Tibial artery (tissue), 4 donors: ENCODE measurements around the gene ATF5.

Experiments used
- DNase-seq, 2 donors: peaks; one replicate each; pipeline ENCODE4 v3.0.0-alpha.2; 2019
- H3K27ac ChIP-seq, 2 donors: fragments of 200-600 bp; sonication (generic) in 1 of 2; 1 replicate in 1 of 2; 2 replicates in 1 of 2; pipeline ENCODE4 v1.5.1; 2018 to 2019; ENCODE audit warnings: mild to moderate bottlenecking in 1 of 2
- H3K27me3 ChIP-seq, 2 donors: fragments of 200-600 bp; sonication (generic) in 1 of 2; one replicate each; pipeline versions ENCODE4 v1.5.1 to v1.6.0; 2016 to 2019
- H3K36me3 ChIP-seq, 3 donors: fragments of 200-600 bp; sonication (generic) in 2 of 3; one replicate each; pipeline ENCODE4 v1.5.1; 2016 to 2019; ENCODE audit warnings: mild to moderate bottlenecking in 2 of 3
- H3K4me1 ChIP-seq, 4 donors: fragments of 200-600 bp; sonication (generic) in 2 of 4; 1 replicate in 3 of 4; 2 replicates in 1 of 4; pipeline ENCODE4 v1.5.1; 2016 to 2019
- H3K4me3 ChIP-seq, 2 donors: fragments of 200-600 bp; sonication (generic) in 1 of 2; 1 replicate in 1 of 2; 2 replicates in 1 of 2; pipeline ENCODE4 v1.5.1; 2018 to 2019; ENCODE audit warnings: mild to moderate bottlenecking in 2 of 2
- H3K9me3 ChIP-seq, 3 donors: fragments of 200-600 bp; sonication (generic) in 1 of 3; one replicate each; pipeline ENCODE4 v1.5.1; 2016 to 2019
- intact Hi-C: fragments of 100-400 bp; cut with DNase I; formaldehyde crosslinking; loops from one replicate; pipeline ENCODE4 v1.15.0; 2023; ENCODE audit warnings: low total_unique reads
- TF ChIP-seq, protein P1 (sequence below), 2 experiments: fragments of 200-600 bp in 1 of 2; fragments of 450-650 bp in 1 of 2; IDR thresholded peaks; one replicate each; pipeline ENCODE4 v1.5.1; 2017 to 2019; ENCODE audit warnings: antibody characterized with exemption in 2 of 2, mild to moderate bottlenecking in 1 of 2, moderate library complexity in 1 of 2

ATF5 gene

DNA sequence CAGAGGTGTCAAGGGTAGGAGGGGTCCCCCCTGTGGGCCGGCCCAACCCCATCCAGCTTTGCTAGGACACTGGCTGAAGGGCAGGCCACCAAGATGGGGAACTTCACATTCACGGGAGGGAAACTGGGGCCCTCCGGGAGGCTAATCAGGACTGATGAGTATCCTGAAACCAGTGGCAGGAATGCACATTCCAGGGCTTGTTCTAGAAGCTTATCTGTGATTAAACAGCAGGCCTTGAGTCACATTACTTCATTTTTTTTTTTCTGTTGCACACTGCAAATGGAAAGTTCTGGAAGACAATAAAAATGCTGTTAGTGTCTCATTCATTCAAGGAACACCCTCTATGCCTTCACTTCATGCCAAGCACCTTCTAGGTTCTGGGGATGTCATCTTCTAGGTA is 47.5 kb downstream of the ATF5 start:
- intact Hi-C loops, result no loop called here
- H3K4me1 ChIP-seq, result no peaks in the 10 kb centered on the region
- peaks cover 0 to 4% of the 10 kb centered on the region in 2 donors for H3K27me3 ChIP-seq
- no peaks in the 10 kb centered on the region for H3K9me3 ChIP-seq
- TF ChIP-seq, protein P1, sequence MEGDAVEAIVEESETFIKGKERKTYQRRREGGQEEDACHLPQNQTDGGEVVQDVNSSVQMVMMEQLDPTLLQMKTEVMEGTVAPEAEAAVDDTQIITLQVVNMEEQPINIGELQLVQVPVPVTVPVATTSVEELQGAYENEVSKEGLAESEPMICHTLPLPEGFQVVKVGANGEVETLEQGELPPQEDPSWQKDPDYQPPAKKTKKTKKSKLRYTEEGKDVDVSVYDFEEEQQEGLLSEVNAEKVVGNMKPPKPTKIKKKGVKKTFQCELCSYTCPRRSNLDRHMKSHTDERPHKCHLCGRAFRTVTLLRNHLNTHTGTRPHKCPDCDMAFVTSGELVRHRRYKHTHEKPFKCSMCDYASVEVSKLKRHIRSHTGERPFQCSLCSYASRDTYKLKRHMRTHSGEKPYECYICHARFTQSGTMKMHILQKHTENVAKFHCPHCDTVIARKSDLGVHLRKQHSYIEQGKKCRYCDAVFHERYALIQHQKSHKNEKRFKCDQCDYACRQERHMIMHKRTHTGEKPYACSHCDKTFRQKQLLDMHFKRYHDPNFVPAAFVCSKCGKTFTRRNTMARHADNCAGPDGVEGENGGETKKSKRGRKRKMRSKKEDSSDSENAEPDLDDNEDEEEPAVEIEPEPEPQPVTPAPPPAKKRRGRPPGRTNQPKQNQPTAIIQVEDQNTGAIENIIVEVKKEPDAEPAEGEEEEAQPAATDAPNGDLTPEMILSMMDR (IDR thresholded peaks at IDR 0.05), result no peak
- no peak for DNase-seq
- H3K4me3 ChIP-seq, result no peak overlapping the region
- peaks cover 25 to 74% (median 52%) of the 10 kb centered on the region in 3 donors for H3K36me3 ChIP-seq
- H3K27ac ChIP-seq, result no peak overlapping the region

DNA sequence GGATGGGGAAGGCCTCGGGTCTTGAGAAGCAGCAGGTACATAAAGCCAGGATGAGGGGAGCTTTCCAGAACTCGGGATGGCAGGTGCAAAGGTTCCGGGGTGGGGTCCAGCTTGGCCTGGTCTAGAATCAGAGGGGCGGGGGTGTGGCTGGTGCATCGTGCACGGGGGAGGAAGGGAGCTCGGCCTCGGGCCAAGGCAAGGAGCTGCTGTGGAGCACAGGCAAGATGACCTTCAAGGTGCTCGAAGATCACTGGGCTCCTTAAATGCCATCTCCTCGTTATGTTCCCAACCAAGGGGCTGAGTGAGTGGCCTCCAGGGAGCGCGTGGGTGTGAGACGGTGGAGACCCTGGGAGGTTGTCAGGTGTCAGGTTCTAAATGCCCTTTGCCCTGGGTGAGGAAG is 48.1 kb downstream of the ATF5 start:
- H3K4me3 ChIP-seq, result no peak overlapping the region
- TF ChIP-seq, protein P1 (IDR thresholded peaks at IDR 0.05), result no peak
- H3K27me3 ChIP-seq, result no peaks in the 10 kb centered on the region
- H3K9me3 ChIP-seq, result no peaks in the 10 kb centered on the region
- H3K27ac ChIP-seq, result no peak overlapping the region
- intact Hi-C loops, result no loop called here
- no peaks in the 10 kb centered on the region for H3K4me1 ChIP-seq
- DNase-seq, result no peak
- peaks cover 31 to 80% (median 57%) of the 10 kb centered on the region in 3 donors for H3K36me3 ChIP-seq

DNA sequence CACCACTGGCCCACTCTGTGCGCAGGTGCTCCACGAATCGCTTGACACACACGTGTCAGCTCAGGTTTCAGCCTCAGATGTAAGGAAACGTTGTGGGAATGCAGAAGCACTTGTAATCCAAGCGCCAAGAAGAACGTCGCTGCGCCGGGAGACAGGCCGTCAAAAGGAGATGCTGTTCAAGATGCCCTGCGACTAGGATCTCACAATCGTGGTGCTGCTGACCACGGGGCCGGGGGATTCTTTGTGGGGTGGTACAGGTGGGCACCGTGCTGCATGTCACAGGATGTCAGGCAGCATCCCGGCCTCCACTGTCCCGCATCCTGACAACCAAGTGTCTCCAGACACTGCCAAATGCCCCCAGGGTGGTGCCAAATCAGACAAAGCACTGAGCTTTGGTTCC is 48.9 kb downstream of the ATF5 start:
- peaks cover 35 to 85% (median 61%) of the 10 kb centered on the region in 3 donors for H3K36me3 ChIP-seq

DNA sequence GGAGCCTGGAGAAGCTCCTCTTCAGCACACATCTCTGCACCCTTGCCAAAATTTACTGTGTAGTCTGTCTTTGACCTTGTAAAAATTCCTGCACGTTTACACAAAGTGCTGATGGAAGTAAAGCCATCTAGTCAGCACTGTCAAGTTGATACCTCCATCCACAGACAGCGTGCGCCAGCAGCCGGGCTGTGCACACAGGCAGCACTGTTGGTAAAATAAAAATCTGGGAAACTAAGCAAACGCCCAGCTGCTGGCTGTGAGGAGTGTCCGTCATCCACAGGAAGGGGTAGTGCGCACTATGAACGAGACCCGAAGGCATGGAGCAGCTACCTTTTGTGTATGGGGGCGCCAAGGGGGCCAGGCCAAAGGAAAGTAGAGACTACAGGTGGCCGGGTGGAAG is 49.3 kb downstream of the ATF5 start:
- intact Hi-C loops, result no loop called here
- no peak for DNase-seq
- Histone ChIP-seq H3K27me3 (no peaks in the 10 kb centered on the region), H3K9me3 (no peaks in the 10 kb centered on the region), H3K4me3 (no peak overlapping the region), H3K36me3 (peaks cover 35 to 85% (median 65%) of the 10 kb centered on the region in 3 donors), H3K27ac (no peak overlapping the region), H3K4me1 (no peaks in the 10 kb centered on the region)
- TF ChIP-seq, protein P1 (IDR thresholded peaks at IDR 0.05), result no peak

More for the DNA sequence above, 48.9 kb downstream of the ATF5 start:
- TF ChIP-seq, protein P1 (IDR thresholded peaks at IDR 0.05), result no peak
- no peaks in the 10 kb centered on the region for H3K27me3 ChIP-seq
- no peak for DNase-seq
- H3K4me1 ChIP-seq, result no peaks in the 10 kb centered on the region
- no peak overlapping the region for H3K27ac ChIP-seq
- intact Hi-C loops, result no loop called here
- H3K4me3 ChIP-seq, result no peak overlapping the region
- H3K9me3 ChIP-seq, result no peaks in the 10 kb centered on the region

DNA sequence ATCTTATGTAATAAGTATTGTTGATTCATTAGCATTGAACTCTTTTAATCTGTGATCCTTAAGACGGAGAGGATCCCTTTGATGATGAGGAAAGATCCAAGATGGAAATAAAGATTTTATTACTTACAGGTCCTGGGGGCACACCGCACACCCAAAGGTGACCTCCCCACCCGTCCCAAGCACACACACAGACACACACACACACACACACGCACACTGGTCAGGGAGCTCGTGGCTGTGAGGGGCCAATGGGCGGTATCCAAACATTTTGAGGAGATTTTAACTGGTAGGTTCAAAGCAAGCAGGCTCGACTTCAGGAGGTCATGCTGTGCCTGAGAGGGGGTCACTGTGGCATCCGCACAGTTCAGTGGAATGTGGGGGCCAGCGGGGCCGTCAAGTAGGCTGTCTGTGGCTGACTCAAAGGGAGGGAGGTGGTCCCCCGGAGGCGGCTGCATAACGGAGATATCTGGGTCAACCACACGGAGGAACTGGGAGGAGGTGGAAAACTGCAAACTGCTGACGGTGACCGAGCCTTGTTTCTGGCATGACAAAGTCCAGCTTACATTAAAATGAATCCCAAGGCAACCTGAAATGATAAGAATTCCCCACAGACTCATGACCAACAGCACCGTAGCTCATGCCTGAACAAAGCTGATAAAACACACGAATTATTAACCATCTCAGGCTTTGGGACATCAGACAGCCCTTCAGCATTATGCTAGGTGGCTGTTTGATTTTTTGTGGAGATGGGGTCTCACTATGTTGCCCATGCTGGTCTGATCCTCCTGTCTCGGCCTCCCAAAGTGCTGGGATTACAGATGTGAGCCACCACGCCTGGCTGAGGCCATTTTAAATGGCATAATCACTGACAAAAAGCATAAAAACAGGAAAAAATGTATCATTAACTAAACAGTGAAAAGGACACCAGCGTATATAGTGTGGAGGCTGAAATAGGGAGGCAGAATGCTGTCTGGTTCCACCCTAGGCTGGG is 52.9 kb downstream of the ATF5 start:
- intact Hi-C loops, result loop anchor here (5.0 kb wide), 1 partner anchor 45 kb away; no protein-coding TSS in a partner anchor
- no peak overlapping the region for H3K4me3 ChIP-seq
- no peak overlapping the region for H3K27ac ChIP-seq
- H3K4me1 ChIP-seq, result no peaks in the 10 kb centered on the region
- no peaks in the 10 kb centered on the region for H3K9me3 ChIP-seq
- TF ChIP-seq, protein P1 (IDR thresholded peaks at IDR 0.05), result no peak
- DNase-seq, result no peak
- H3K36me3 ChIP-seq, result peaks cover 50 to 89% (median 72%) of the 10 kb centered on the region in 3 donors
- H3K27me3 ChIP-seq, result no peaks in the 10 kb centered on the region
